Sigmoid colon (tissue), 4 donors: Measurements from ENCODE around the gene CHORDC1.

Source experiments
- POLR2A ChIP-seq, 2 donors: fragments of 450-650 bp; IDR thresholded peaks; one replicate each; pipeline ENCODE4 v1.6.1; 2016; ENCODE audit warnings: antibody characterized with exemption in 2 of 2, mild to moderate bottlenecking in 2 of 2, moderate library complexity in 2 of 2
- POLR2AphosphoS5 ChIP-seq, 4 donors: sonication (generic); formaldehyde crosslinking; IDR thresholded peaks; one replicate each; pipeline ENCODE4 v1.6.1; 2017; ENCODE audit warnings: antibody characterized with exemption in 4 of 4
- TF ChIP-seq, protein P1 (sequence below), 4 experiments: fragments of 450-650 bp in 3 of 4; fragments of 200-600 bp in 1 of 4; IDR thresholded peaks; one replicate each; pipeline ENCODE4 v1.5.1; 2016 to 2019; ENCODE audit warnings: antibody characterized with exemption in 4 of 4, mild to moderate bottlenecking in 3 of 4, moderate library complexity in 2 of 4

DNA sequence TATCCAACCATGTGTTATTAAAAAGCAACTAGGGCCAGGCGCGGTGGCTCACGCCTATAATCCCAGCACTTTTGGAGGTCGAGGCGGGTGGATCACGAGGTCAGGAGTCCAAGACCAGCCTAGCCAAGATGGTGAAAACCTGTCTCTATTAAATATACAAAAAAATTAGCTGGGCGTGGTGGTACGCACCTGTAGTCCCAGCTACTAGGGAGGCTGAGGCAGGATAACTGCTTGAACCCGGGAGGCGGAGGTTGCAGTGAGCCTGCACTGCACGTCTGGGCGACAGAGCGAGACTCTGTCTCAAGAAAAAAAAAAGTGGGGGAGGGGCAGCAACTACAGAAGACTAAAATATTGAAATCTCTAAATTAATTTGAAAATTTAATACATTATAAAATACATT is 18.4 kb downstream of the CHORDC1 start:
- TF ChIP-seq, protein P1, sequence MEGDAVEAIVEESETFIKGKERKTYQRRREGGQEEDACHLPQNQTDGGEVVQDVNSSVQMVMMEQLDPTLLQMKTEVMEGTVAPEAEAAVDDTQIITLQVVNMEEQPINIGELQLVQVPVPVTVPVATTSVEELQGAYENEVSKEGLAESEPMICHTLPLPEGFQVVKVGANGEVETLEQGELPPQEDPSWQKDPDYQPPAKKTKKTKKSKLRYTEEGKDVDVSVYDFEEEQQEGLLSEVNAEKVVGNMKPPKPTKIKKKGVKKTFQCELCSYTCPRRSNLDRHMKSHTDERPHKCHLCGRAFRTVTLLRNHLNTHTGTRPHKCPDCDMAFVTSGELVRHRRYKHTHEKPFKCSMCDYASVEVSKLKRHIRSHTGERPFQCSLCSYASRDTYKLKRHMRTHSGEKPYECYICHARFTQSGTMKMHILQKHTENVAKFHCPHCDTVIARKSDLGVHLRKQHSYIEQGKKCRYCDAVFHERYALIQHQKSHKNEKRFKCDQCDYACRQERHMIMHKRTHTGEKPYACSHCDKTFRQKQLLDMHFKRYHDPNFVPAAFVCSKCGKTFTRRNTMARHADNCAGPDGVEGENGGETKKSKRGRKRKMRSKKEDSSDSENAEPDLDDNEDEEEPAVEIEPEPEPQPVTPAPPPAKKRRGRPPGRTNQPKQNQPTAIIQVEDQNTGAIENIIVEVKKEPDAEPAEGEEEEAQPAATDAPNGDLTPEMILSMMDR (IDR thresholded peaks at IDR 0.05): no peak
- TF ChIP-seq POLR2A (IDR thresholded peaks at IDR 0.05) (no peak), POLR2AphosphoS5 (IDR thresholded peaks at IDR 0.05) (no peak)
